PFSK-1 (cell line): ENCODE data around the gene MRPL36.

Experiments
- POLR2AphosphoS5 ChIP-seq: IDR thresholded peaks from 2 replicates; pipeline ENCODE4 v1.6.1; 2012; ENCODE audit warnings: low read depth, mild to moderate bottlenecking, control low read depth, low read length, moderate library complexity
- SIN3A ChIP-seq: IDR thresholded peaks from 2 replicates; pipeline ENCODE4 v1.6.1; 2012; ENCODE audit warnings: mild to moderate bottlenecking, low read length, moderate library complexity, borderline replicate concordance; ENCODE audit not compliant: insufficient read depth
- TF ChIP-seq, protein P1 (sequence below), 2 experiments: IDR thresholded peaks; 2 replicates each; pipeline versions ENCODE4 v1.6.1 to v1.8.0; 2011 to 2012; ENCODE audit warnings: low read depth in 2 of 2, low read length in 2 of 2, control low read depth in 1 of 2, inconsistent platforms in 1 of 2, mild to moderate bottlenecking in 1 of 2, moderate library complexity in 1 of 2; ENCODE audit not compliant: insufficient read depth in 1 of 2

DNA sequence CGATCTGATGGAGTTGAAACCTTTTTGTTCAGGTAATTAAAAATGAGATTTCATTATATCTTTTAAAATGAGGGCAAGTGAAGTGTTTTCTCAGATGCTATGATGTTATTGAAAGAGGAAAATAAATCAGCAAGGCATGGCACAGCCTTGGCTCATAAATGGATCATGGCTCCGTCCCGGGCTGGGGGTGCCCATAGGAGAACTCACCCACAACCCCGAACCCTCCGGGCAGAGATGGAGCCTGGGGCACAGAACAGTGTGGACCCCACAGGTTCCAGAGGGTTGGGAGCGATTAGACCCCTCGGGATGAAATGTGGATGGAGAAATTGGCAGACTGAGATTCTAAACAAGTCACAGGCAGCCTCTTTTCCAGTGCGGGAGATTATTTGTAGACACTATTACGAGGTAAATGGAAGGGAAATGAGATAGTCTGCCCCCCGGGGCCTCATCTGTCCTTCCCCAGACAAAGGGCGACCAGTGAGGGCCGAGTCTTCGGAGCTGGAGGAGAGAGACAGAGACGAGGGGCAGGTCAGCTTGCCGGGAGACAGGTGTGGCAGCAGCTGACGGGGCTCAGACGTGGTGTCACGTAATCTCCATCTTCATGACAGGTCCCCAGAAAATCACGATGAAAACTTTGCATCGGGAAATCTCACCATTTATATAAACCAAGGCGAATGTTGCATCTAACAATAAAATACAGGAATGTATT lies 35.2 kb upstream of the MRPL36 start:
- TF ChIP-seq, protein P1, sequence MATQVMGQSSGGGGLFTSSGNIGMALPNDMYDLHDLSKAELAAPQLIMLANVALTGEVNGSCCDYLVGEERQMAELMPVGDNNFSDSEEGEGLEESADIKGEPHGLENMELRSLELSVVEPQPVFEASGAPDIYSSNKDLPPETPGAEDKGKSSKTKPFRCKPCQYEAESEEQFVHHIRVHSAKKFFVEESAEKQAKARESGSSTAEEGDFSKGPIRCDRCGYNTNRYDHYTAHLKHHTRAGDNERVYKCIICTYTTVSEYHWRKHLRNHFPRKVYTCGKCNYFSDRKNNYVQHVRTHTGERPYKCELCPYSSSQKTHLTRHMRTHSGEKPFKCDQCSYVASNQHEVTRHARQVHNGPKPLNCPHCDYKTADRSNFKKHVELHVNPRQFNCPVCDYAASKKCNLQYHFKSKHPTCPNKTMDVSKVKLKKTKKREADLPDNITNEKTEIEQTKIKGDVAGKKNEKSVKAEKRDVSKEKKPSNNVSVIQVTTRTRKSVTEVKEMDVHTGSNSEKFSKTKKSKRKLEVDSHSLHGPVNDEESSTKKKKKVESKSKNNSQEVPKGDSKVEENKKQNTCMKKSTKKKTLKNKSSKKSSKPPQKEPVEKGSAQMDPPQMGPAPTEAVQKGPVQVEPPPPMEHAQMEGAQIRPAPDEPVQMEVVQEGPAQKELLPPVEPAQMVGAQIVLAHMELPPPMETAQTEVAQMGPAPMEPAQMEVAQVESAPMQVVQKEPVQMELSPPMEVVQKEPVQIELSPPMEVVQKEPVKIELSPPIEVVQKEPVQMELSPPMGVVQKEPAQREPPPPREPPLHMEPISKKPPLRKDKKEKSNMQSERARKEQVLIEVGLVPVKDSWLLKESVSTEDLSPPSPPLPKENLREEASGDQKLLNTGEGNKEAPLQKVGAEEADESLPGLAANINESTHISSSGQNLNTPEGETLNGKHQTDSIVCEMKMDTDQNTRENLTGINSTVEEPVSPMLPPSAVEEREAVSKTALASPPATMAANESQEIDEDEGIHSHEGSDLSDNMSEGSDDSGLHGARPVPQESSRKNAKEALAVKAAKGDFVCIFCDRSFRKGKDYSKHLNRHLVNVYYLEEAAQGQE (IDR thresholded peaks at IDR 0.05; ENCODE audit: insufficient read depth in 1 of 2, low read depth in 2 of 2, low read length in 2 of 2) = no peak
- no peak for TF ChIP-seq POLR2AphosphoS5
- no peak for TF ChIP-seq SIN3A
